Measurements from ENCODE around the gene ZBTB20. TPM values are rescaled to one million over a fixed set of nuclear protein-coding genes. Genes with fewer than 3 reads are reported as not detected.

The ZBTB20 gene
- total RNA-seq, 4 donors from 2014 or later, result 148 to 242 (median 188) TPM

DNA sequence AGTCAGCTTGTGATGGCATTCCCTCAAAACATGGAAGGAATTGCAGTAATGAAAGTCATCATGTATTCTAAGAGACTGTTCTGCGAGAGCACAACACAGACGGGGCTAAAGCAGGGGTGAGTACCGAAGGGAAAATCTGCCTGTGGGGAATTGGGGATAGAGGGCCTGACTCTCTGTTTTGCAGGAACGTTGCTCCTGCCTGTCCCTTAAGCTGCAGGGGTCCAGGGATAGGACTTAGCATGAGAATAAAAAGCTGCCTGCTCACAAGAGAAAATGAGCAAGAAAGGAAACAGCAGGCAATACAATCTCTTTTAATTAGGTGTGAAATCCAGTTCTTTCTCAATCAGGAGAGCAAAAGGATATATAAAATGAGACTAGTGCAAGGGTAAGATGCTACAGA, 791.0 kb downstream of the ZBTB20 start:
- intact Hi-C loops (cut with DNase I), result no loop called here
- H3K4me1 ChIP-seq, result no peaks in the 10 kb centered on the region
- H3K27ac ChIP-seq, result no peak overlapping the region
- no peak for TF ChIP-seq POLR2A (IDR thresholded peaks at IDR 0.05)
- TF ChIP-seq, protein P1, sequence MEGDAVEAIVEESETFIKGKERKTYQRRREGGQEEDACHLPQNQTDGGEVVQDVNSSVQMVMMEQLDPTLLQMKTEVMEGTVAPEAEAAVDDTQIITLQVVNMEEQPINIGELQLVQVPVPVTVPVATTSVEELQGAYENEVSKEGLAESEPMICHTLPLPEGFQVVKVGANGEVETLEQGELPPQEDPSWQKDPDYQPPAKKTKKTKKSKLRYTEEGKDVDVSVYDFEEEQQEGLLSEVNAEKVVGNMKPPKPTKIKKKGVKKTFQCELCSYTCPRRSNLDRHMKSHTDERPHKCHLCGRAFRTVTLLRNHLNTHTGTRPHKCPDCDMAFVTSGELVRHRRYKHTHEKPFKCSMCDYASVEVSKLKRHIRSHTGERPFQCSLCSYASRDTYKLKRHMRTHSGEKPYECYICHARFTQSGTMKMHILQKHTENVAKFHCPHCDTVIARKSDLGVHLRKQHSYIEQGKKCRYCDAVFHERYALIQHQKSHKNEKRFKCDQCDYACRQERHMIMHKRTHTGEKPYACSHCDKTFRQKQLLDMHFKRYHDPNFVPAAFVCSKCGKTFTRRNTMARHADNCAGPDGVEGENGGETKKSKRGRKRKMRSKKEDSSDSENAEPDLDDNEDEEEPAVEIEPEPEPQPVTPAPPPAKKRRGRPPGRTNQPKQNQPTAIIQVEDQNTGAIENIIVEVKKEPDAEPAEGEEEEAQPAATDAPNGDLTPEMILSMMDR (IDR thresholded peaks at IDR 0.05), result no peak
- no peak for DNase-seq
- H3K27me3 ChIP-seq, result no peaks in the 10 kb centered on the region
- H3K36me3 ChIP-seq, result peaks cover 3 to 6% of the 10 kb centered on the region in 2 donors
- H3K9me3 ChIP-seq, result no peaks in the 10 kb centered on the region
- H3K4me3 ChIP-seq (replicated peaks in 1 of 3), result no peak overlapping the region
- WGBS, 2 donors, result 68 to 78% methylated on average over 4 of the region's 4 CpGs

DNA sequence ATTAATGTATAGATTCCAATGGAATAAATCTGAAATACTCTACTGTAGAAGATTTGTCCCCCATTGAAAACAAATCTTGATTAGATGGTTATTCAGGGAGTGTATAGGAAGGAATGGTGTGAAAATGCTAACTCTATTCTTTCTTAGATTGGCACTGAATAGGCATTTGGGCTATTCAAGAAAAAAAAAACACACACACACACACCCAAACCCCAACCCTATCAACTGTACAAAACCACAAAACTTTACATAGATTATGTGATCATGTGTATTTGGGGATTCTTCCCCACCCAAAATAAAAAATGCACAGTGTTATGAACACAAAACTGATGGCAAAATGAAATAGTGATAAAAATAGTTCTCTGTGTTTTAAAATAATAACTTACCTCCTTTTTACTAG, 791.4 kb downstream of the ZBTB20 start:
- Histone ChIP-seq H3K4me1 (no peaks in the 10 kb centered on the region), H3K9me3 (no peaks in the 10 kb centered on the region), H3K27ac (no peak overlapping the region), H3K27me3 (no peaks in the 10 kb centered on the region), H3K36me3 (peaks cover 7 to 10% of the 10 kb centered on the region in 2 donors), H3K4me3 (replicated peaks in 1 of 3) (no peak overlapping the region)
- intact Hi-C loops (cut with DNase I), result no loop called here
- no peak for TF ChIP-seq POLR2A (IDR thresholded peaks at IDR 0.05)
- TF ChIP-seq, protein P1 (IDR thresholded peaks at IDR 0.05), result no peak
- no peak for DNase-seq

DNA sequence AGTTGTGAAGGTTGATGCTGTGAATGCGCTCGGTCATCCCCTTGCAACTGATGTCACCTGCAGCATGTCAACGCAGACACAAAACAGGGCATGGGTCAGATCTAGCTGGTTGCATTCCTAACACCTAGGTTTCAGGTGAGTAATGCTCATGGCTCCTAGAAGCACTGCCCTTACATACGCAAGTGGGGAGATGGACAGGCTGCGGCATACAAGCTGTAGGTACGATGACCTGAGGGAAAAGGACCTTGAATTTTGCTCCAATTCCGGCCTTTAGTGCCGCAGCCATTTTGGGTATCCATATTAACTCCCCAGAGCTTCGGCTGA, 795.3 kb downstream of the ZBTB20 start:
- H3K4me1 ChIP-seq, result no peaks in the 10 kb centered on the region
- WGBS, 2 donors, result 98 to 100% methylated on average over 9 of the region's 9 CpGs
- DNase-seq, result no peak
- no peak overlapping the region for H3K4me3 ChIP-seq (replicated peaks in 1 of 3)
- H3K36me3 ChIP-seq, result peaks cover 20% of the 10 kb centered on the region in 2 donors
- TF ChIP-seq, protein P1 (IDR thresholded peaks at IDR 0.05), result no peak
- no peaks in the 10 kb centered on the region for H3K27me3 ChIP-seq
- intact Hi-C loops (cut with DNase I), result no loop called here
- no peaks in the 10 kb centered on the region for H3K9me3 ChIP-seq
- H3K27ac ChIP-seq, result no peak overlapping the region

DNA sequence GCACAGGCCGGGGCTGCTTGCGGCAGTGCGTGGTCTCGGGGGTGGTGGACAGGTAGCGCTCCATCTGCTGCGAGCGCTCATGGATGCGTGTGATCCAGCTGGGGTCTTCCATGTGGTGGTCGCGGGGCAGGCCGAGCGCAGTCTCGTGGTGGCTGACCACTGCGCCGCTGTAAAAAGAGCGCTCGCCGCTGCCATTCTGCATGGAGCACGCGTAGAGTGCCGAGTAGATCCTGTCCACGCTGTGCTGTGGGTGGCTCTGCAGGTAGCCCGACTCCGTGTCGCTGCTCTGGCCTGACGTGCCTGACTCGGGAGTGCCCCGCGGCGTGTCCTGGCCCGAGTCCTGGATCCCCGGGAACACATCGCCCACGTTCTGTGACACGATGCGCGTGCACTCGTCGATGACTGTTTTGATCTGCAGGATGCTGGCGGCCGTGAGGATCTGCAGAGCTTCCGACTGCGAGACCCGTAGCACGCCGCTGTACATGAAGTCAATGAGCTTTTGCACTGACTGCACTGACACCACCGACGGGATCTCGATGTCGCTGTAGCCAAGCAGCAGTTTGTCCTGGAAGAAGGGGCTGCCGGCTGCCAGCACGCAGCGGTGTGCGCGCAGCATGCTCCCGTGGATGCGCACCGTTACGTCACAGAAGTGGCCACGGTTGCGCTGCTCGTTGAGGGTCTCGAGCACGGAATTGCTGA, 795.8 kb downstream of the ZBTB20 start:
- no peak overlapping the region for H3K4me3 ChIP-seq (replicated peaks in 1 of 3)
- TF ChIP-seq, protein P1 (IDR thresholded peaks at IDR 0.05), result no peak
- no peak for TF ChIP-seq POLR2A (IDR thresholded peaks at IDR 0.05)
- no peak for DNase-seq
- H3K27ac ChIP-seq, result no peak overlapping the region
- H3K36me3 ChIP-seq, result peaks cover 20% of the 10 kb centered on the region in 2 donors
- WGBS, 2 donors, result 97 to 98% methylated on average over 34 to 54 of the region's 64 CpGs
- intact Hi-C loops (cut with DNase I), result no loop called here
- no peaks in the 10 kb centered on the region for H3K27me3 ChIP-seq
- no peaks in the 10 kb centered on the region for H3K9me3 ChIP-seq
- H3K4me1 ChIP-seq, result no peaks in the 10 kb centered on the region

DNA sequence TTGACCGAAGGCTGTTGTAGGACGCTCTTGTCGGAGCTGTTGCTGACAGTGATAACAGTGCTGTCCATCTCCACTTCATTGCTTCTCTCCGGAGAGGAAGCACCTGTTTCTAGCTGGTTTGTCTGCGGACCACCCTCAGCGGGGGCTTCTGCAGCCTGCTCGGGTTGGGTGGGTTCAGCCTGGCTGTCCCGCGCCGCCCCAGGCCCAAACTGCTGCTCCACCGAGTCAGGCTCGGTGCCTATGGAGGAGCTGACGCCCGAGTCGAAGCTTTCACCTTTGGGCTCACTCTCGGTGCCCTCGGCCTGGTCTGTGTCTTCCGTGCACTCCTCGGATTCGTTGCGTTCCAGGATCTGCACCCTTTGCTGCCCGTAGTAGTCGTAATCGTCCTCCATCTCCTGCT, 796.4 kb downstream of the ZBTB20 start:
- no peaks in the 10 kb centered on the region for H3K27me3 ChIP-seq
- no peaks in the 10 kb centered on the region for H3K9me3 ChIP-seq
- no peak overlapping the region for H3K27ac ChIP-seq
- H3K4me1 ChIP-seq, result no peaks in the 10 kb centered on the region
- 95 to 98% methylated on average over 21 to 24 of the region's 24 CpGs for WGBS, 2 donors
- intact Hi-C loops (cut with DNase I), result no loop called here
- no peak overlapping the region for H3K4me3 ChIP-seq (replicated peaks in 1 of 3)
- no peak for DNase-seq
- TF ChIP-seq, protein P1 (IDR thresholded peaks at IDR 0.05), result no peak
- no peak for TF ChIP-seq POLR2A (IDR thresholded peaks at IDR 0.05)
- peaks cover 20% of the 10 kb centered on the region in 2 donors for H3K36me3 ChIP-seq

Data from thyroid gland (tissue), 4 donors.